Naive thymus-derived CD4-positive, alpha-beta T cell (primary cell): ENCODE results near the gene FAAP100. TPM values are rescaled to one million over a fixed set of nuclear protein-coding genes. Genes with fewer than 3 reads are reported as not detected.

Source experiments
- ATAC-seq: fragments of 150-1000 bp; cut with Tn5 transposase; 2 replicates; pipeline ENCODE4 v1.10.0; 2021; ENCODE audit warnings: mild to moderate bottlenecking, moderate library complexity
- CTCF ChIA-PET: fragments of 350-600 bp; sonication (Branson Sonifier 250); formaldehyde crosslinking; loops from one replicate; lab custom pipeline; 2021; ENCODE audit warnings: antibody characterized with exemption; lab: Charles Lee
- POLR2A ChIA-PET: fragments of 350-600 bp; sonication (Branson Sonifier 250); formaldehyde crosslinking; loops from one replicate; lab custom pipeline; 2021; ENCODE audit warnings: antibody characterized with exemption, inconsistent platforms; lab: Charles Lee
- DNase-seq, 9 donors: peaks; one replicate each; pipeline versions ENCODE4 v3.0.0 to v3.0.0-alpha.2; 2020 to 2022; ENCODE audit warnings: mixed read lengths in 1 of 9
- H3K27ac ChIP-seq: one replicate; pipeline ENCODE4 v1.7.0; 2013; ENCODE audit warnings: mild to moderate bottlenecking, low read depth, low read length, moderate library complexity
- H3K27me3 ChIP-seq, 2 donors: one replicate each; pipeline ENCODE4 v1.7.0; 2013; ENCODE audit warnings: low read length in 2 of 2, mild to moderate bottlenecking in 2 of 2, moderate library complexity in 2 of 2; ENCODE audit not compliant: control insufficient read depth in 2 of 2, insufficient read depth in 2 of 2
- H3K36me3 ChIP-seq, 3 experiments: 1 replicate in 2 of 3; 2 replicates in 1 of 3; pipeline ENCODE4 v1.7.0; 2013; ENCODE audit warnings: low read length in 3 of 3, mild to moderate bottlenecking in 3 of 3, moderate library complexity in 1 of 3; ENCODE audit not compliant: insufficient read depth in 3 of 3, control insufficient read depth in 2 of 3
- H3K4me1 ChIP-seq, 2 donors: one replicate each; pipeline ENCODE4 v1.7.0; 2013; ENCODE audit warnings: low read length in 2 of 2, mild to moderate bottlenecking in 2 of 2, moderate library complexity in 1 of 2; ENCODE audit not compliant: control insufficient read depth in 2 of 2, insufficient read depth in 2 of 2
- H3K4me3 ChIP-seq: 2 replicates; pipeline ENCODE4 v1.7.0; 2013; ENCODE audit warnings: mild to moderate bottlenecking, low read length
- H3K9me3 ChIP-seq, 3 experiments: 1 replicate in 2 of 3; 2 replicates in 1 of 3; pipeline ENCODE4 v1.7.0; 2013; ENCODE audit warnings: low read length in 3 of 3; ENCODE audit not compliant: control insufficient read depth in 2 of 3
- H3K27ac Mint-ChIP-seq, 9 donors: one replicate each; pipeline ENCODE4 v1.8.0; 2020 to 2022; ENCODE audit warnings: mixed read lengths in 9 of 9, mild to moderate bottlenecking in 8 of 9, moderate library complexity in 5 of 9, inconsistent platforms in 2 of 9
- H3K27me3 Mint-ChIP-seq, 5 donors: one replicate each; pipeline ENCODE4 v1.8.0; 2021 to 2022; ENCODE audit warnings: mixed read lengths in 5 of 5, mild to moderate bottlenecking in 1 of 5
- H3K36me3 Mint-ChIP-seq, 5 donors: one replicate each; pipeline ENCODE4 v1.8.0; 2020 to 2022; ENCODE audit warnings: mixed read lengths in 5 of 5, mild to moderate bottlenecking in 3 of 5, inconsistent platforms in 1 of 5
- H3K4me1 Mint-ChIP-seq, 7 donors: one replicate each; pipeline ENCODE4 v1.8.0; 2020 to 2022; ENCODE audit warnings: mixed read lengths in 7 of 7, mild to moderate bottlenecking in 3 of 7, inconsistent platforms in 1 of 7
- H3K4me3 Mint-ChIP-seq, 10 donors: one replicate each; pipeline ENCODE4 v1.8.0; 2020 to 2022; ENCODE audit warnings: mild to moderate bottlenecking in 10 of 10, mixed read lengths in 10 of 10, moderate library complexity in 6 of 10, inconsistent platforms in 2 of 10
- H3K9me3 Mint-ChIP-seq, 11 donors: one replicate each; pipeline ENCODE4 v1.8.0; 2020 to 2022; ENCODE audit warnings: mixed read lengths in 11 of 11, mild to moderate bottlenecking in 4 of 11, inconsistent platforms in 1 of 11, moderate library complexity in 1 of 11
- intact Hi-C, 2 donors: fragments of 100-400 bp; cut with micrococcal nuclease; formaldehyde crosslinking; loops; one replicate each; pipeline ENCODE4 v1.15.1; 2023
- polyA plus RNA-seq, 2 donors: library from polyadenylated mRNA; unstranded; fragments of 300-500 nt; fragmentation: Illumina TruSeq; gene quantifications; one replicate each; pipeline ENCODE4 v1.2.3, GENCODE V29; 2021
- total RNA-seq, 6 experiments: library from RNA in 5 of 6; stranded (reverse) in 5 of 6; gene quantifications; 1 replicate in 5 of 6; 2 replicates in 1 of 6; pipeline ENCODE4 v1.2.3 and lab custom pipeline; 2021 to 2026

The FAAP100 gene
- total and polyA plus RNA-seq, 7 experiments from 2014 or later, result 9.0 to 57.0 (median 37.7) TPM

- POLR2A ChIA-PET, result interaction anchor here (0.9 kb wide), 1 partner anchor 10 kb away, joined by 3 read pairs; no protein-coding TSS in a partner anchor
- no peaks in the 10 kb centered on the region for H3K27me3 ChIP-seq
- Mint-ChIP-seq H3K4me1 (peaks cover 0 to 1% (median 0%) of the 10 kb centered on the region in 7 donors), H3K9me3 (no peaks in the 10 kb centered on the region), H3K36me3 (no peaks in the 10 kb centered on the region), H3K4me3 (no peak overlapping the region), H3K27me3 (peaks cover 0 to 16% (median 4%) of the 10 kb centered on the region in 5 donors), H3K27ac (no peak overlapping the region)
- H3K36me3 ChIP-seq, result no peaks in the 10 kb centered on the region
- no peak overlapping the region for H3K4me3 ChIP-seq
- no peaks in the 10 kb centered on the region for H3K4me1 ChIP-seq
- no peaks in the 10 kb centered on the region for H3K9me3 ChIP-seq
- H3K27ac ChIP-seq, result no peak overlapping the region
- intact Hi-C loops, result no loop called here
- CTCF ChIA-PET, result no interaction called here
- ATAC-seq, result no peak
- DNase-seq, result no peak
These were observed 23.3 kb downstream of the FAAP100 start for GRCh38 chr17:81528651-81529436.

- Histone ChIP-seq H3K27ac (no peak overlapping the region), H3K9me3 (no peaks in the 10 kb centered on the region), H3K36me3 (no peaks in the 10 kb centered on the region), H3K4me1 (no peaks in the 10 kb centered on the region), H3K4me3 (no peak overlapping the region), H3K27me3 (no peaks in the 10 kb centered on the region)
- Mint-ChIP-seq H3K36me3 (no peaks in the 10 kb centered on the region), H3K27me3 (peaks cover 0 to 12% (median 3%) of the 10 kb centered on the region in 5 donors), H3K9me3 (no peaks in the 10 kb centered on the region), H3K4me1 (peaks cover 0 to 1% (median 0%) of the 10 kb centered on the region in 7 donors), H3K4me3 (no peak overlapping the region), H3K27ac (no peak overlapping the region)
- ATAC-seq (no peak), DNase-seq (no peak)
- ChIA-PET CTCF (no interaction called here), POLR2A (no interaction called here)
- intact Hi-C loops, result no loop called here
These were observed 23.8 kb downstream of the FAAP100 start for GRCh38 chr17:81528384-81528650.

- intact Hi-C loops, result no loop called here
These were observed 24.4 kb downstream of the FAAP100 start, which contains the start of gene FSCN2 for GRCh38 chr17:81527591-81528383. Gene FSCN2 (plus strand): TSS chr17:81528377. CDS start chr17:81528532, 155 bp downstream.

GRCh38 chr17:81526662-81527571, 25.2 kb downstream of the FAAP100 start:
- no peaks in the 10 kb centered on the region for H3K27me3 ChIP-seq
- no peak overlapping the region for H3K4me3 Mint-ChIP-seq
- intact Hi-C loops, result no loop called here
- H3K36me3 Mint-ChIP-seq, result no peaks in the 10 kb centered on the region
- H3K9me3 Mint-ChIP-seq, result no peaks in the 10 kb centered on the region
- no peak overlapping the region for H3K4me3 ChIP-seq
- no peak overlapping the region for H3K27ac Mint-ChIP-seq
- ATAC-seq (no peak), DNase-seq (no peak)
- no peak overlapping the region for H3K27ac ChIP-seq
- no peaks in the 10 kb centered on the region for H3K36me3 ChIP-seq
- no peaks in the 10 kb centered on the region for H3K4me1 ChIP-seq
- POLR2A ChIA-PET, result interaction anchor here (0.7 kb wide), 1 partner anchor 503 kb away, joined by 3 read pairs; no protein-coding TSS in a partner anchor
- H3K27me3 Mint-ChIP-seq, result peaks cover 0 to 11% (median 4%) of the 10 kb centered on the region in 5 donors
- H3K9me3 ChIP-seq, result no peaks in the 10 kb centered on the region
- peaks cover 0 to 1% (median 0%) of the 10 kb centered on the region in 7 donors for H3K4me1 Mint-ChIP-seq
- CTCF ChIA-PET, result no interaction called here

More at GRCh38 chr17:81527591-81528383, 24.4 kb downstream of the FAAP100 start, which contains the start of gene FSCN2:
- H3K4me3 Mint-ChIP-seq, result no peak within 1 kb of the TSS
- Histone ChIP-seq H3K27me3 (no peaks in the 10 kb centered on the region), H3K4me3 (no peak within 1 kb of the TSS), H3K36me3 (no peaks in the 10 kb centered on the region), H3K9me3 (no peaks in the 10 kb centered on the region), H3K27ac (no peak within 1 kb of the TSS), H3K4me1 (no peaks in the 10 kb centered on the region)
- no peaks in the 10 kb centered on the region for H3K9me3 Mint-ChIP-seq
- H3K27ac Mint-ChIP-seq, result no peak within 1 kb of the TSS
- POLR2A ChIA-PET, result no interaction called here
- peaks cover 0 to 9% (median 3%) of the 10 kb centered on the region in 5 donors for H3K27me3 Mint-ChIP-seq
- H3K36me3 Mint-ChIP-seq, result no peaks in the 10 kb centered on the region
- CTCF ChIA-PET, result no interaction called here
- ATAC-seq (no peak), DNase-seq (no peak)
- peaks cover 0 to 1% (median 0%) of the 10 kb centered on the region in 7 donors for H3K4me1 Mint-ChIP-seq

GRCh38 chr17:81524865-81525159, 27.3 kb downstream of the FAAP100 start:
- POLR2A ChIA-PET, result no interaction called here
- H3K4me3 Mint-ChIP-seq, result peak overlapping the region in 1 of 10 donors; percentile 39
- peaks cover 0 to 22% (median 4%) of the 10 kb centered on the region in 5 donors for H3K27me3 Mint-ChIP-seq
- no peak overlapping the region for H3K4me3 ChIP-seq
- H3K36me3 Mint-ChIP-seq, result no peaks in the 10 kb centered on the region
- no peaks in the 10 kb centered on the region for H3K27me3 ChIP-seq
- H3K27ac ChIP-seq, result no peak overlapping the region
- CTCF ChIA-PET, result no interaction called here
- DNase-seq (no peak), ATAC-seq (no peak)
- H3K36me3 ChIP-seq, result no peaks in the 10 kb centered on the region
- H3K9me3 Mint-ChIP-seq, result no peaks in the 10 kb centered on the region
- intact Hi-C loops, result no loop called here
- no peak overlapping the region for H3K27ac Mint-ChIP-seq
- no peaks in the 10 kb centered on the region for H3K9me3 ChIP-seq
- H3K4me1 Mint-ChIP-seq, result peaks cover 0 to 6% (median 4%) of the 10 kb centered on the region in 7 donors
- peaks cover 0 to under 1% of the 10 kb centered on the region in 2 donors for H3K4me1 ChIP-seq

- no peaks in the 10 kb centered on the region for H3K9me3 Mint-ChIP-seq
- H3K27ac ChIP-seq, result no peak overlapping the region
- POLR2A ChIA-PET, result no interaction called here
These were observed 27.9 kb downstream of the FAAP100 start for GRCh38 chr17:81524039-81524864.

More at GRCh38 chr17:81524039-81524864, 27.9 kb downstream of the FAAP100 start:
- H3K27ac Mint-ChIP-seq, result no peak overlapping the region
- H3K27me3 ChIP-seq, result no peaks in the 10 kb centered on the region
- H3K4me3 ChIP-seq, result no peak overlapping the region
- H3K36me3 Mint-ChIP-seq, result no peaks in the 10 kb centered on the region
- H3K4me1 Mint-ChIP-seq, result peaks cover 0 to 6% (median 4%) of the 10 kb centered on the region in 7 donors
- no peaks in the 10 kb centered on the region for H3K36me3 ChIP-seq
- ATAC-seq (no peak), DNase-seq (no peak)
- H3K4me1 ChIP-seq, result peaks cover 0 to 5% of the 10 kb centered on the region in 2 donors
- CTCF ChIA-PET, result no interaction called here
- intact Hi-C loops, result no loop called here
- H3K27me3 Mint-ChIP-seq, result peaks cover 0 to 22% (median 4%) of the 10 kb centered on the region in 5 donors
- peak overlapping the region in 1 of 10 donors; percentile 39 for H3K4me3 Mint-ChIP-seq
- H3K9me3 ChIP-seq, result no peaks in the 10 kb centered on the region
